Osteoblast (primary cell): Measurements from ENCODE around the gene TULP1. TPM values are rescaled to one million over a fixed set of nuclear protein-coding genes. Genes with fewer than 3 reads are reported as not detected.
A peak's percentile ranks its signal among the peaks of the same experiment; 100 is the strongest.

Experiments
- DNase-seq: peaks from one replicate; pipeline ENCODE4 v3.0.0; 2011; ENCODE audit warnings: low spot score, mixed read lengths; ENCODE audit not compliant: insufficient read length; ENCODE audit errors: missing footprints
- H2AFZ ChIP-seq: 2 replicates; pipeline ENCODE4 v1.6.0; 2011; ENCODE audit warnings: mild to moderate bottlenecking, low read length
- H3K27ac ChIP-seq: 2 replicates; pipeline ENCODE4 v1.5.1; 2011; ENCODE audit warnings: mild to moderate bottlenecking, low read depth, low read length, moderate library complexity
- H3K27me3 ChIP-seq: 2 replicates; pipeline ENCODE4 v1.6.0; 2012; ENCODE audit warnings: mild to moderate bottlenecking, control low read depth, inconsistent platforms, low read length, moderate library complexity; ENCODE audit not compliant: insufficient read depth
- H3K36me3 ChIP-seq: 2 replicates; pipeline ENCODE4 v1.5.1; 2011; ENCODE audit warnings: mild to moderate bottlenecking, low read length, control low read depth, moderate library complexity; ENCODE audit not compliant: insufficient read depth
- H3K4me1 ChIP-seq: 2 replicates; pipeline ENCODE4 v1.5.1; 2011; ENCODE audit warnings: mild to moderate bottlenecking, low read length, control low read depth, moderate library complexity; ENCODE audit not compliant: insufficient read depth
- H3K4me2 ChIP-seq: 2 replicates; pipeline ENCODE4 v1.6.0; 2011; ENCODE audit warnings: mild to moderate bottlenecking, low read length; ENCODE audit not compliant: insufficient read depth
- H3K4me3 ChIP-seq: fragments of 200-600 bp; sonication (generic); 3 replicates; pipeline ENCODE4 v1.5.1; 2012; ENCODE audit warnings: mild to moderate bottlenecking, low read length, inconsistent platforms; ENCODE audit not compliant: insufficient read depth
- H3K79me2 ChIP-seq: 2 replicates; pipeline ENCODE4 v1.6.0; 2012; ENCODE audit warnings: mild to moderate bottlenecking, low read length, control low read depth, inconsistent platforms; ENCODE audit not compliant: insufficient read depth
- H3K9me3 ChIP-seq: 2 replicates; pipeline ENCODE4 v1.5.1; 2011; ENCODE audit warnings: low read depth, low read length, control low read depth
- H4K20me1 ChIP-seq: 2 replicates; pipeline ENCODE4 v1.6.0; 2012; ENCODE audit warnings: mild to moderate bottlenecking, low read length, control low read depth; ENCODE audit not compliant: insufficient read depth
- CTCF ChIP-seq: IDR thresholded peaks from 2 replicates; pipeline ENCODE4 v1.5.1; 2011; ENCODE audit warnings: mild to moderate bottlenecking, low read depth, low read length, moderate library complexity; ENCODE audit errors: extremely low read depth
- total RNA-seq: library from RNA; depleted of rRNA; stranded (reverse); fragments of >200 nt; gene quantifications from 2 replicates; pipeline ENCODE4 v1.2.3, GENCODE V29; 2012

Gene TULP1
- total RNA-seq, 1 donor = not detected

GRCh38 chr6:35512006-35512405 lies 690 bp downstream of the TULP1 start:
- TF ChIP-seq CTCF = no peak
- Histone ChIP-seq H2AFZ (no peak overlapping the region), H3K4me3 (no peak overlapping the region), H3K79me2 (no peaks in the 10 kb centered on the region), H3K27ac (no peak overlapping the region), H3K4me1 (peaks cover 4% of the 10 kb centered on the region), H3K9me3 (no peaks in the 10 kb centered on the region), H3K36me3 (no peaks in the 10 kb centered on the region), H3K4me2 (no peak overlapping the region), H3K27me3 (peaks cover 34% of the 10 kb centered on the region), H4K20me1 (no peaks in the 10 kb centered on the region)
- DNase-seq = no peak

GRCh38 chr6:35511562-35511941 lies 1.1 kb downstream of the TULP1 start:
- no peak overlapping the region for H3K4me2 ChIP-seq
- no peaks in the 10 kb centered on the region for H3K9me3 ChIP-seq
- H4K20me1 ChIP-seq = no peaks in the 10 kb centered on the region
- H2AFZ ChIP-seq = no peak overlapping the region
- peaks cover 36% of the 10 kb centered on the region for H3K27me3 ChIP-seq
- H3K4me3 ChIP-seq = no peak overlapping the region
- H3K79me2 ChIP-seq = no peaks in the 10 kb centered on the region
- no peak overlapping the region for H3K27ac ChIP-seq
- peak; percentile 39 for DNase-seq
- no peak for TF ChIP-seq CTCF
- no peaks in the 10 kb centered on the region for H3K36me3 ChIP-seq
- peaks cover 4% of the 10 kb centered on the region for H3K4me1 ChIP-seq

- no peak overlapping the region for H2AFZ ChIP-seq
- peaks cover 41% of the 10 kb centered on the region for H3K27me3 ChIP-seq
- no peak overlapping the region for H3K27ac ChIP-seq
- H3K36me3 ChIP-seq = no peaks in the 10 kb centered on the region
- no peak overlapping the region for H3K4me2 ChIP-seq
- H3K79me2 ChIP-seq = no peaks in the 10 kb centered on the region
- H3K4me1 ChIP-seq = peaks cover 4% of the 10 kb centered on the region
- H3K9me3 ChIP-seq = no peaks in the 10 kb centered on the region
- no peak overlapping the region for H3K4me3 ChIP-seq
- TF ChIP-seq CTCF = no peak
- DNase-seq = peak; percentile 48
- H4K20me1 ChIP-seq = no peaks in the 10 kb centered on the region
Measured at GRCh38 chr6:35510916-35511561, 1.7 kb downstream of the TULP1 start.

- H3K27me3 ChIP-seq = peaks cover 50% of the 10 kb centered on the region
- H3K79me2 ChIP-seq = no peaks in the 10 kb centered on the region
- H3K9me3 ChIP-seq = no peaks in the 10 kb centered on the region
- no peak overlapping the region for H2AFZ ChIP-seq
- no peak overlapping the region for H3K4me3 ChIP-seq
- no peaks in the 10 kb centered on the region for H3K36me3 ChIP-seq
- TF ChIP-seq CTCF = no peak
- no peak overlapping the region for H3K27ac ChIP-seq
- H3K4me2 ChIP-seq = no peak overlapping the region
- peaks cover 3% of the 10 kb centered on the region for H4K20me1 ChIP-seq
- peaks cover 4% of the 10 kb centered on the region for H3K4me1 ChIP-seq
- DNase-seq = peak; percentile 27
Measured at GRCh38 chr6:35508542-35508941, 4.2 kb downstream of the TULP1 start.
